Measurements from ENCODE around the gene CDC27.
"Not testable (repeated sequence)": the region's sequence is repeated elsewhere in the genome, so short reads cannot be mapped to it uniquely, and the experiment has no call there.

The CDC27 gene

GRCh38 chr17:47188876-47189731, at the start of gene CDC27:
Gene CDC27 (minus strand): TSS chr17:47189295. CDS start chr17:47189172, 123 bp downstream.
- DNase-seq (ENCODE audit: low read depth in 2 of 2, low spot score in 1 of 2): peak; percentile 99 to 100

DNA sequence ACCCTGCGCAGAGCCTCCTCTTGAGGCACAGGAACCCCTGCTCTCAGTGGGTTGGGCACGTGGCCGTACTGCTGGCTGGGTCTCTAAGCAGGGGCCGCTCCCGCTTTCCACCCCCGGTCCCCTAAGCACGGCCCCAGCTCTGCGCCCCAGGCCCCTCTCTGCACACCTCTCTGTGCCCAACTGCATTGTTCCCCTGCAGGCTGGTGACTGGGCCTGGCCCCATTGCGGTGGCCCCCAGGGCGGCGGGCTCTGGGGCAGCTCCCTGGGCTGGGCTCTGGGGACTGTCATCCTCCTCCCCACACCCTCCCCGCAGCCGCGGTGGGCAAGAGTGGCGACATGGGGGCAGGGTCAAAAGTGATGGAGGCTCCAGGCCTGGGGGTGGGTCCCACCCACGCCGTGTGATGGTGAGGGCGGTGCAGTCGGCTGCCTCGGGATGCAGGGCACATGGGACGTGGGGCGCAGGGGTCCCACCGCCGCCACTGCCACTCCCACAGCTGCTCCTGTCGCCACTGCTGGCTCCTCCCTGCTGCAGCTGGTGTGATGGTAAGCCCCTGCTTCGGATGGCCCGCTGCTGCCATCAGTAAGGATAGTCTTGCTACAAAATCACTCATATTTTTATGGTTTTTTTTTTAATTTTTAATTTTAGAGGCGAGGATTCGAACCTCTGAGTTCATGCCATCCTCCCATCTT, 49.4 kb upstream of the CDC27 start:
- DNase-seq (ENCODE audit: low read depth in 2 of 2, low spot score in 1 of 2): no peak

- DNase-seq (ENCODE audit: low read depth in 2 of 2, low spot score in 1 of 2): no peak
These were observed 48.7 kb upstream of the CDC27 start for GRCh38 chr17:47237841-47238240.

GRCh38 chr17:47235923-47236322, 46.8 kb upstream of the CDC27 start:
- DNase-seq (ENCODE audit: low read depth in 2 of 2, low spot score in 1 of 2): no peak

DNA sequence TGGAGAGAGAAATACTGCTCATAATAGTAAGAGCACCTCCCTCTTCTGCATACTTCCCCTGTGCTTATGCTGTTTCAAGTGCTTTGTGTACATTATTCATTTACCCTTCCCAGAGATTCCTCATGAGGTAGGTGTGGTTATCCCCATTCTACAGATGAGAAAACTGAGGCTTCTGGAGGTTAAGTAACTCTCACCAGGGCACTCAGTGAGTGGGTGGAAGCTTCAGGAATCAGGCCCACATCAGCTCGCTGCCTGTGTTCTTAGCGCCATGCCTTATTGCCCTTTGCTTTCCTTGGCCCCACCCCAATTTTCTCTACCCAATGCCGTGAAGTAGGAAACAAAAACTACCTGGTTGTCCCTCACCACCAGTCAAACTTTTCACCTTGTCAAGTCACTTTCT, 46.4 kb upstream of the CDC27 start:
- DNase-seq (ENCODE audit: low read depth in 2 of 2, low spot score in 1 of 2): no peak

DNA sequence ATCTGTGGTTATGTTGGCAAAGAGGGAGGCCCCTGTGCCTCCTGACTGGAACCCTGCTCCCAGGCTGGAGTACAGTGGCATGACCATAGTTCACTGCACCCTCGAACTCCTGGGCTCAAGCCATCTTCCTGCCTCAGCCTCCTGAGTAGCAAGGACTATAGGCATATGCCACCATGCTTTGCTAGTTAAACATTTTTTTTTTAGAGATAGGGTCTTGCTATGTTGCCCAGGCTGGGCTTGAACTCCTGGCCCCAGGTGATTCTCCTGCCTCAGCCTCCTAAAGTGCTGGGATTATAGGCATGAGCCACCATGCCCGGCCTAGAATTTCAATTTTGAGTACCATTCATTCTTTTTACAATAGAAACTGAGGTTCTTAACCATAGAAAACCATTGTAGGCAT, 43.4 kb upstream of the CDC27 start:
- DNase-seq (ENCODE audit: low read depth in 2 of 2, low spot score in 1 of 2): no peak

- DNase-seq (ENCODE audit: low read depth in 2 of 2, low spot score in 1 of 2): no peak
These were observed 42.8 kb upstream of the CDC27 start for GRCh38 chr17:47231866-47232265.

DNA sequence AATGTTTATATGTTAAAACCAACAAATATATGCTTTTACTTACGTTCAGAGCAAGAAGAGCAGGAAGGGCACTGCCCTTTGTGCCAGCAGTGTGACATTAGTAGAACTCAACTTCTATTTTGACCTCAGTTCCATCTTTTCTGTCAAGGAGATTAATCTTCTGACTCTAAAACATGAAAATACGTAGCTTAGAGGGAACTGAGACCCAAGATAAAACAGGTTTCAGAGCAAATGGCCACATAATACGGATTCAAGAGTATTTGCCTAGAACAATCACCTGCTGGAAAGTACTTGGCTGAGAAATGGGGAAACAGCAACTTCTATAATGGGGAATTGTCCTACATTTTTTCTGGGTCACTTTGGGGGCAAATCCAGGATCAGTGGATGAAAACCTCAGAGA, 42.2 kb upstream of the CDC27 start:
- DNase-seq (ENCODE audit: low read depth in 2 of 2, low spot score in 1 of 2): no peak

DNA sequence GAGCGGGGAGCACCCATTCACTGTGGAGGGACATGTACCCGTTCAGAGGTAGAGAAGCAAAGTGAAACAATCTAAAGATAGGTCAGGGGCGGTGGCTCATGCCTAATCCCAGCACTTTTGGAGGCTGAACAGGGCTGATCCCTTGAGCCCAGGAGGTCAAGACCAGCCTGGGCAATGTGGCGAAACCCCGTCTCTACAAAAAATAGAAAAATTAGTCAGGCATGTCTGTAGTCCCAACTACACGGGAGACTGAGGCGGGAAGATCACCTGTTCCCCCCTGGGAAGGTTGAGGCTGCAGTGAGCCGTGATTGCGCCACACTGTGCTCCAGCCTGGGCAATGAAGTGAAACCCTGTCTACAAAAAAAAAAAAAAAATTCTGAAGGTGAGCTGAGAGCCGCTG, 41.8 kb upstream of the CDC27 start:
- no peak for DNase-seq (ENCODE audit: low read depth in 2 of 2, low spot score in 1 of 2)

- peak; percentile 48 to 56 for DNase-seq (ENCODE audit: low read depth in 2 of 2, low spot score in 1 of 2)
These were observed 40.7 kb upstream of the CDC27 start for GRCh38 chr17:47229535-47230443.

DNA sequence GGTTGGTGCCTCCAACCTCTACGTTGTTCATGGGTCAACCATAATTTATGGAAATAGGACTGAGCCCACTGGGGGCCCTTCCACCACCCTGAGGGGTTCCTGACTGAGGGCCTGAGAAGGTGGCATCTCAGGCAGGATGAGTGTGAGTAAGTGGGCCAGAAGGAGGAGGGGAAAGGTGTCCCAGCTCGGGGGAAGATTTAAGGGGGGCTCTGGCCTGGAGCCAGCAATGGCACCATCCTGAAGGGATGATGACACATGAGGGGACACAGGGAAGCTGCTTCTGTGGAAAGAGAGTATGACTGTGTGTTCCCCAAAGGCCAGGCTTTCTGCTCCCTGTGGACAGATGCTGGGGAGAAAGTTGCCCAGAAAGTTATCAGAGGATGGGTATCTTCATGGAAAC, 38.8 kb upstream of the CDC27 start:
- no peak for DNase-seq (ENCODE audit: low read depth in 2 of 2, low spot score in 1 of 2)

DNA sequence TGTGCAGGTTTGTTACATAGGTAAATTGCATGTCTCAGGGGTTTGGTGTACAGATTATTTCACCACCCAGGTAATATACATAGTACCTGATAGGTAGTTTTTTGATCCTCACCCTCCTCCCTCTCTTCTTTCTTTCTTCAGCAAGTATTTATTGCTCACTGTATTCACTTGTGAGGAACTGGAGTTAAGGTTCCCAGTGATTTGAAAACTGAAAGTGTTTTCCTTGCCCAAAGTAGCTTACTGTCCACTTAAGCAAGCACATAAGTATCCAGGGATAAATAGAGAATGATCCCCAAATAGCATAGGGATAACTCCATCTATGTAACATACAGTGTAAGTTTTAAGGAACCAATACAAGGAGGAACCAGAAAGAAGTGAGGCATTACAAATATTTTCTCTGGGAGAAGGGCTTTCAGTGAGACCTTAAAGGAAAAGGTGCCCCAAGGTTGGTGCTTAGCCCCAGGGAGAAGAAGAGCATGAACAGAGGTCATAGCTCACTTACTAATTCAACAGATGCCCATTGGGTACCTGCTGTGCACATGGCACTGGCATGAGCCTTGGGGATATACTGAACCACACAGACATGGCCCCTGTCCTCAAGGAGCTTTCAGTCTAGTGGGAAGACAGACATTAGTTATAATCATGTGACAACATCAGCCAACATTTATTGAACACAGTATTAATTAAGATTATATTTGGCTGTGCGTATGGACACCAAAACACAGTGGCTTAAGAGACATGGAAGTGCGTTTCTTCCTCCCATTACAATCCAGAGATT, 37.0 kb upstream of the CDC27 start:
- no peak for DNase-seq (ENCODE audit: low read depth in 2 of 2, low spot score in 1 of 2)

- no peak for DNase-seq (ENCODE audit: low read depth in 2 of 2, low spot score in 1 of 2)
These were observed 36.4 kb upstream of the CDC27 start for GRCh38 chr17:47225436-47225858.

- no peak for DNase-seq (ENCODE audit: low read depth in 2 of 2, low spot score in 1 of 2)
These were observed 35.9 kb upstream of the CDC27 start for GRCh38 chr17:47224966-47225365.

- not testable (repeated sequence) for DNase-seq (ENCODE audit: low read depth in 2 of 2, low spot score in 1 of 2)
These were observed 35.0 kb upstream of the CDC27 start for GRCh38 chr17:47224077-47224476.

- no peak for DNase-seq (ENCODE audit: low read depth in 2 of 2, low spot score in 1 of 2)
These were observed 34.4 kb upstream of the CDC27 start for GRCh38 chr17:47223460-47223859.

DNA sequence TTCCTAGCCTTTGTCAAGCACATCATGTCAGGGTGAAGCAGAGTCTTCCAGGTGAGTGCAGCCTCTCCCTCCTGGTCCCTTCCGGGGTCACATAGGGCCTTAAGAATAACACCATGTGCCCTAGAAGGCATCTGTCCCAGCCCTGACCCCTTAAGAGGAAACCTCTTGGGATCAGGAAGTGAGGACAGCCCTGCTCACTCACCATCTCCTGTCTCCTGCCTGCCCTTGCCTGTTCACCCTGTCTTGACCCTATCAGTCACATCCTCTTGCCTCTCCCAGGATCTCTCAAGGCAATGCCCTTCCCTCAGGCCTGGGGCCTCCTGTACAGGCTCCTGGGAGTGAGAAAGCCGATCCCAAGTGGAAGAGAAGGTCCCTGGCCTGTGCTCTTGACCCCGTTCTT, 33.9 kb upstream of the CDC27 start:
- no peak for DNase-seq (ENCODE audit: low read depth in 2 of 2, low spot score in 1 of 2)

- no peak for DNase-seq (ENCODE audit: low read depth in 2 of 2, low spot score in 1 of 2)
These were observed 33.0 kb upstream of the CDC27 start for GRCh38 chr17:47222047-47222446.

- DNase-seq (ENCODE audit: low read depth in 2 of 2, low spot score in 1 of 2): no peak
These were observed 32.1 kb upstream of the CDC27 start for GRCh38 chr17:47221154-47221553.

DNA sequence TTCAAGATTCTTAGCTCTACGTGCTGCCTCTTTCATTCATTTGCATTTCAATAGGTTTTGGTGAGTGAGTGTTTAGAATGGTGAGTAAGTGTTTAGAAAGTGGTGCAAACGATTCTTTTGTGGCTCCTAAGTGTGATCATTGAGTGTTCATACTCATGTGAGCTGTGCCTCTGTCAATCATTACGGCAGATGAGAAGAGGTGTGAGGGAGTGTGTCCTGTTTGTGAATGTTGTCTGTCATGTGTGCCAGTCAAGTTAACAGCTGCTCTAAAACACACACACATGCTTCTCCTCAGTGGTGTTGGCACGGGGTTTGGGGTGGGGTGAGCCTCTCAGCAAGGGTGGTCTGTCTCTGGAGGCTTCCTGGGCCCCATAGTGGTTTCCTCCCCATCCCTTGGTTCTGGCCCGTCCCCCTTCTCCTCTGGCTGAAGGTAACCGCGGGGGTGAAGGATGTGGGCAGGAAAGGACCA, 31.5 kb upstream of the CDC27 start:
- no peak for DNase-seq (ENCODE audit: low read depth in 2 of 2, low spot score in 1 of 2)
